SK-N-MC (cell line): ENCODE results near the gene RCAN1.

Experiments
- EZH2 ChIP-seq: fragments of 200-600 bp; sonication (generic); IDR thresholded peaks from one replicate; pipeline ENCODE4 v1.6.1; 2017; ENCODE audit warnings: antibody characterized with exemption
- FOXP2 ChIP-seq: optimal IDR thresholded peaks from 2 replicates; pipeline ENCODE3; 2011; ENCODE audit warnings: mild to moderate bottlenecking, moderate library complexity; ENCODE audit not compliant: insufficient read depth; ENCODE audit errors: extremely low read length, control extremely low read depth
- POLR2AphosphoS5 ChIP-seq: IDR thresholded peaks from 2 replicates; pipeline ENCODE4 v1.6.1; 2012; ENCODE audit warnings: mild to moderate bottlenecking, low read depth, low read length, borderline replicate concordance

- no peak for TF ChIP-seq POLR2AphosphoS5
- TF ChIP-seq EZH2, result no peak
- no peak for TF ChIP-seq FOXP2
These were observed 33.9 kb upstream of the RCAN1 start for GRCh38 chr21:34648739-34649297.
